Endothelial cell of umbilical vein (primary cell): ENCODE data around the gene FCN1. TPM values are rescaled to one million over a fixed set of nuclear protein-coding genes. Genes with fewer than 3 reads are reported as not detected.

Source experiments
- BruUV-seq: library from RNA; stranded (reverse); fragments of 400-500 nt; replicated peaks from 2 replicates; lab custom pipeline; 2021; lab: Mats Ljungman, UMichigan
- CTCF ChIA-PET: fragments of 300-600, 350-600 bp; sonication (Branson Sonifier 250); formaldehyde crosslinking; loops from one replicate; lab custom pipeline; 2021; ENCODE audit warnings: antibody characterized with exemption, inconsistent platforms; lab: Charles Lee
- POLR2A ChIA-PET: fragments of 300-600, 350-600 bp; sonication (Branson Sonifier 250); formaldehyde crosslinking; loops from one replicate; lab custom pipeline; 2021; ENCODE audit warnings: antibody characterized with exemption, inconsistent platforms; lab: Charles Lee
- DNase-seq: peaks from one replicate; pipeline ENCODE4 v3.0.0-alpha.2; 2011; ENCODE audit warnings: low read depth, low spot score
- FAIRE-seq: peaks from 2 replicates; lab custom pipeline; 2011; peaks lifted over from hg19 to GRCh38; lab: Jason Lieb, UNC
- H2AFZ ChIP-seq: 2 replicates; pipeline ENCODE4 v1.6.0; 2012; ENCODE audit warnings: low read depth, low read length, control low read depth, inconsistent platforms
- H3K27ac ChIP-seq: 2 replicates; pipeline ENCODE4 v1.5.1; 2011; ENCODE audit warnings: low read depth, mild to moderate bottlenecking, control low read depth, low read length, moderate library complexity; ENCODE audit not compliant: insufficient read depth
- H3K27me3 ChIP-seq, 2 experiments: 2 replicates each; pipeline versions ENCODE4 v1.6.0 to v1.6.1; 2011; ENCODE audit warnings: low read length in 2 of 2, mixed read lengths in 1 of 2; ENCODE audit not compliant: control insufficient read depth in 2 of 2, insufficient read depth in 2 of 2
- H3K36me3 ChIP-seq, 2 experiments: 2 replicates in 1 of 2; 3 replicates in 1 of 2; pipeline ENCODE4 v1.5.1; 2011; ENCODE audit warnings: low read length in 2 of 2, mild to moderate bottlenecking in 1 of 2, moderate library complexity in 1 of 2; ENCODE audit not compliant: control insufficient read depth in 2 of 2, insufficient read depth in 2 of 2; ENCODE audit errors: extremely low read depth in 1 of 2
- H3K4me1 ChIP-seq: 3 replicates; pipeline ENCODE4 v1.5.1; 2011; ENCODE audit warnings: mild to moderate bottlenecking, low read length; ENCODE audit not compliant: control insufficient read depth, insufficient read depth; ENCODE audit errors: extremely low read depth
- H3K4me2 ChIP-seq: 2 replicates; pipeline ENCODE4 v1.6.1; 2011; ENCODE audit warnings: low read length, control low read depth, mixed read lengths; ENCODE audit not compliant: insufficient read depth
- H3K4me3 ChIP-seq, 3 experiments: fragments of 200-600 bp in 1 of 3; sonication (generic), shearing (Covaris generic) in 1 of 3; replicated peaks in 1 of 3; 2 replicates each; pipeline ENCODE4 v1.5.1; 2011 to 2016; ENCODE audit warnings: control low read depth in 3 of 3, low read length in 3 of 3, mild to moderate bottlenecking in 2 of 3, inconsistent platforms in 1 of 3, low read depth in 1 of 3, moderate library complexity in 1 of 3; ENCODE audit not compliant: insufficient read depth in 1 of 3
- H3K79me2 ChIP-seq: 2 replicates; pipeline ENCODE4 v1.6.0; 2012; ENCODE audit warnings: low read length, inconsistent platforms; ENCODE audit not compliant: control insufficient read depth, insufficient read depth
- H3K9ac ChIP-seq: replicated peaks from 2 replicates; pipeline ENCODE3; 2011; ENCODE audit warnings: low read length, control low read depth; ENCODE audit not compliant: insufficient read depth; ENCODE audit errors: extremely low read depth
- H3K9me1 ChIP-seq: replicated peaks from 3 replicates; pipeline ENCODE4 v1.6.0; 2011; ENCODE audit warnings: mild to moderate bottlenecking, low read length; ENCODE audit not compliant: control insufficient read depth, insufficient read depth; ENCODE audit errors: extremely low read depth
- H3K9me3 ChIP-seq: replicated peaks from 2 replicates; pipeline ENCODE4 v1.5.1; 2012; ENCODE audit warnings: low read length, inconsistent platforms; ENCODE audit not compliant: control insufficient read depth, insufficient read depth
- H4K20me1 ChIP-seq: replicated peaks from 2 replicates; pipeline ENCODE3; 2011; ENCODE audit warnings: mild to moderate bottlenecking, low read length; ENCODE audit not compliant: control insufficient read depth, insufficient read depth; ENCODE audit errors: extremely low read depth
- CTCF ChIP-seq, 2 donors: IDR thresholded peaks; 1 replicate in 1 of 2; 2 replicates in 1 of 2; pipeline ENCODE4 v1.5.1; 2011; ENCODE audit warnings: low read length in 2 of 2, mild to moderate bottlenecking in 2 of 2, moderate library complexity in 2 of 2, control low read depth in 1 of 2, inconsistent platforms in 1 of 2, low read depth in 1 of 2; ENCODE audit not compliant: insufficient read depth in 1 of 2; ENCODE audit errors: extremely low read depth in 1 of 2
- EZH2 ChIP-seq: IDR thresholded peaks from 2 replicates; pipeline ENCODE4 v1.6.1; 2012; ENCODE audit warnings: borderline replicate concordance, low read depth, mild to moderate bottlenecking, moderate library complexity, low read length, inconsistent platforms; ENCODE audit not compliant: severe bottlenecking
- FOS ChIP-seq: IDR thresholded peaks from 2 replicates; pipeline ENCODE4 v1.6.1; 2011; ENCODE audit warnings: mild to moderate bottlenecking, low read length, moderate library complexity, borderline replicate concordance; ENCODE audit not compliant: insufficient read depth
- GATA2 ChIP-seq: IDR thresholded peaks from 2 replicates; pipeline ENCODE4 v1.7.0; 2011; ENCODE audit warnings: low read depth, mild to moderate bottlenecking, moderate library complexity, mixed read lengths, low read length; ENCODE audit not compliant: insufficient read length, insufficient read depth
- JUN ChIP-seq: IDR thresholded peaks from 2 replicates; pipeline ENCODE4 v1.6.1; 2011; ENCODE audit warnings: borderline replicate concordance, low read depth; ENCODE audit not compliant: insufficient read length, insufficient read depth
- MAX ChIP-seq: IDR thresholded peaks from 2 replicates; pipeline ENCODE4 v1.6.1; 2011; ENCODE audit not compliant: insufficient read depth, insufficient read length
- MYC ChIP-seq: IDR thresholded peaks from one replicate; pipeline ENCODE4 v1.6.1; 2011; ENCODE audit warnings: mild to moderate bottlenecking, low read depth, low read length
- POLR2A ChIP-seq: IDR thresholded peaks from 2 replicates; pipeline ENCODE4 v1.6.1; 2012; ENCODE audit warnings: low read depth, mild to moderate bottlenecking, control low read depth, low read length
- POLR2AphosphoS5 ChIP-seq: IDR thresholded peaks from 2 replicates; pipeline ENCODE4 v1.6.1; 2012; ENCODE audit warnings: low read depth, mild to moderate bottlenecking, control low read depth, low read length, moderate library complexity; ENCODE audit not compliant: insufficient read depth
- dilution Hi-C: fragments of 300-500 bp; cut with MboI; formaldehyde crosslinking; loops from one replicate; pipeline ENCODE4 v1.15.0; 2019; ENCODE audit warnings: low sequenced_read_pairs; ENCODE audit not compliant: extremely low pct_ligation_motif_present
- intact Hi-C: fragments of 100-400 bp; cut with micrococcal nuclease; formaldehyde crosslinking; loops from one replicate; pipeline ENCODE4 v1.10.0; 2022
- polyA plus RNA-seq, 4 experiments: library from polyadenylated mRNA; depleted of rRNA in 3 of 4; stranded (reverse) in 3 of 4; unstranded in 1 of 4; fragments of >200 nt; gene quantifications; 2 replicates each; pipeline versions ENCODE4 v1.2.1 to v1.2.3, GENCODE V29; 2011 to 2012; ENCODE audit warnings: missing spikeins in 1 of 4
- total RNA-seq: library from RNA; stranded (reverse); gene quantifications from 2 replicates; pipeline ENCODE4 v1.2.3, GENCODE V29; 2021

Gene FCN1
- total and polyA plus RNA-seq, 2 donors (not counting 3 experiments of a cell fraction or from before 2014, with no cell fraction given) = not detected

GRCh38 chr9:134932606-134933005 is 14.9 kb upstream of the FCN1 start:
- no TSS peak for BruUV-seq
- Histone ChIP-seq H4K20me1 (no peaks in the 10 kb centered on the region), H3K4me2 (no peak overlapping the region), H3K27me3 (no peaks in the 10 kb centered on the region), H3K36me3 (no peaks in the 10 kb centered on the region), H3K9me3 (no peaks in the 10 kb centered on the region), H3K9me1 (no peaks in the 10 kb centered on the region), H2AFZ (no peak overlapping the region), H3K27ac (no peak overlapping the region), H3K9ac (no peak overlapping the region), H3K4me1 (no peaks in the 10 kb centered on the region), H3K79me2 (no peaks in the 10 kb centered on the region), H3K4me3 (no peak overlapping the region)
- DNase-seq = no peak
- CTCF ChIA-PET = no interaction called here
- POLR2A ChIA-PET = no interaction called here
- no peak for FAIRE-seq
- no peak for TF ChIP-seq POLR2AphosphoS5
- TF ChIP-seq MYC = no peak
- TF ChIP-seq MAX = no peak
- no peak for TF ChIP-seq GATA2
- no peak for TF ChIP-seq CTCF (IDR thresholded peaks at IDR 0.05; ENCODE audit: extremely low read depth in 1 of 2, insufficient read depth in 1 of 2, low read depth in 1 of 2, low read length in 2 of 2)
- TF ChIP-seq EZH2 = no peak
- no peak for TF ChIP-seq FOS
- no peak for TF ChIP-seq POLR2A
- no peak for TF ChIP-seq JUN
- intact Hi-C loops = no loop called here
- dilution Hi-C loops = no loop called here
